Measurements from ENCODE around the gene MYLK.

Gene MYLK

DNA sequence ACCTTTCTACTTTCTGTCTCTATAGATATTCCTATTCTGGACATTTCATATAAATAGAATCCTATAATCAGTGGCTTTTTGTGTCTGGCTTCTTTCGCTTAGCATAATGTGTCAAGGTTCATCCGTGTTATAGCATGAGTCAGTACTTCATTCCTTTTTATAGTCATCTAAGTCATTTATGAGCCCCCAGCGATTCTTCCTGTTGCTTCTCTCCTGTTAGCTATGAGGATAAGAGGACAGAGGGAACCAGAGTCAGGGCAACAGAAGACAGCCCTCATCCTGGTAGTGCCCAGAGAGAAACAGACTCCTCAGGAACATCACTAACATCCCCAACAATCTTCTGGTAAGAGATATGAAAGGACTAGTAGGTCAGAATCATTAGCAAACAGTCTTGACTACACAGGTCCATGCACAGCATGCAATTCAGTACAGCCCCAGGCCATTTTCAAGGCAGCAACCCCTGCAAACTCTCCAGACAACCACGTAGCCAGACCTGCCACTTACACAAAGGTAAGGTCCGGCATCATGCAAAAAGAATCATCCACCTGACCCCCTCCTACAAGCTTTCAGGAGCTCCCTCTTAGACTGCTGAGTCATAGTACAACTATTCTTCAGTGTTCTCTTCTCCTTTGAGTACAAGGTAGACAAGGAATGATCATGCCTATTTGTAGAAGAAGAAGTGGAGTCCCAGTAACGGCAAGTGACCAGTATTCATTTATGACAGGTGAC is 91.5 kb downstream of the MYLK start:
- DNase-seq (ENCODE audit: low spot score) = no peak

DNA sequence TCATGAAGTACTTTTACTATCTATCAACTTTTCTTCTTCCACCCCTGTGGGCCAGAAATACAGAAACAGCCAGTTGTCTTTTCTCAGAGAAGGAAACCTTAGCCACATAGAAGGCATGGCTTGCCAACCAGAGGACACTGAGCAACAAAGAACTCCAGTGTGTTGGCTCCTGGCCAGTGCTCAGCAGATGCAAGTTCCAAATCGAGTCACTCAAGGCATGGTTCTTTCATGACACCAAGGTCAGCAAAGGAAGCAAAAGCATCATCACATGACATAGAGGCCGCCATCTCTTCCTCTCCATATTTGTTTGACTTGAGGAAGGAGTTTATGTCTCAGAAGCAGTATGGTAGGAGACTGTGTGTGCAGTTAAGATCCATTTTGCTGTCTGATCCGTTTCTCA is 92.2 kb downstream of the MYLK start:
- no peak for DNase-seq (ENCODE audit: low spot score)

DNA sequence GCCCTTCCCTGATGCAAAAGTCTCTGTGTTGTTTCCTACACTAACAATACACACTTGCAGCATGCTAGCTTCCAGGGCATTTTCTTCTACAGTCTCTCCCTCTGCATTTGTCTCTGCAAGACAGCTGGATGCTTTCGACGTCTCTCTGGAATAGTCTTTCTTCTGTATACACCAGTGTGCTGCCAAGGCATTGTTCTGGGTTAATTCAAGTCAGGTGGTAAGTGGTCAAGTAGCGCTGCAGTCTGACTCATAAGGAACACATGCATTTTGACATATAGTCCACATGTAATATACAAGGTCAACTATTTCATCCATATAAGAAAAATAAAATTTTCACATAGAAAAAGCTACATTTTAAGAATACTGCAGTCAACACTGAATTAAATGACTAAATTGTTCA is 92.7 kb downstream of the MYLK start:
- no peak for DNase-seq (ENCODE audit: low spot score)

DNA sequence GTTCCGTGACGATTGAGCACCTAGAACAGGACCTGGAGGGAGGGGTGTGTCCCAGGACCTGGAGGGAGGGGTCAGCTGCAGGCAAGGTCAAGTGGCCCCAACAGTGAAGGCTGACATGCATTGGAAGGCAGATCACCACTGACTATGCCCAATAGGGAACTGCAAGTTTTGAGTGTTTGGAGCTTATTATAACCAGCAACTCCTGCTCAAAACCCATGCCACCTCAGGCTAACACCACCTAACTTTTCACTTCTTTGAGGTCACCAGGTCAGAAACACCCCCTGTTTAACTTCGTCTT is 93.1 kb downstream of the MYLK start:
- no peak for DNase-seq (ENCODE audit: low spot score)

DNA sequence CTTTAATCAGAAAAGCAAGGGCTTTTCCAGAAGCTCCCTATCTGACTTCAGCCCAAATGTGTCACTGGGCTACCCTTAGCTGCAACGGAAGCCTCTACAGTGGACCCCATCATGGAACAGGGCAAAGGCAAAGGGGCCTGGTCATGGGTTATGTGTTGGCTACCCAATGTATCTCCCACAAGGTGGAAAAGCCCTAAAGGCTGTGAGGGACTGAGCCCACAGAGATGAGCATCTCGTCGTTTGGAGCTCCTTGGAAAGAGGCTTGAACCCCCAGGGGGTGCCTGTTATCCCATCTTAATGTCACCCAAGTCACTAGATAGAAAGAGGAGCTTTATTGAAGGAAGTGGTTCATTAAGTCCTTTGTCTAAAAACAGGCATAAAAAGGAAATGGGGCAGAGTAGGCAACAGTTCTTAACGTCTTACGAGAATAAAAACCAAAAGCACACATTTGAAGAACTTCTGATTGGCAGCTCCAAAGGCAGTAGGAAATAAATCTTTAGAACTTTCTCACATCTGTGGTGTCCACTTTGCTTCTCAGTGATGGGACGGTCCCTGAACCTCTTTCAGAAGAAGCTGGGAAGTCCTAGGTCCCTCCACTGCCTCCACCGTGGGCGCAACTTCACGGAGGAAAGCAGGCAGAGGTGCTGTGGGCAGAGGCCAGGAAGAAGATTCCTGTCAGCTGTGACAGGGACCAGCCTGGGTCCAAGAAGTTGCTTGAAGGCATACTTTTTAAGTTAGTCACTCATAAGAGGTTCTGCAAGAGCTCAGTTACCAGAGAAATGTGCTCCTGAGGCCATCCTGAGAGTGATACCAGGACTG is 93.7 kb downstream of the MYLK start:
- no peak for DNase-seq (ENCODE audit: low spot score)

DNA sequence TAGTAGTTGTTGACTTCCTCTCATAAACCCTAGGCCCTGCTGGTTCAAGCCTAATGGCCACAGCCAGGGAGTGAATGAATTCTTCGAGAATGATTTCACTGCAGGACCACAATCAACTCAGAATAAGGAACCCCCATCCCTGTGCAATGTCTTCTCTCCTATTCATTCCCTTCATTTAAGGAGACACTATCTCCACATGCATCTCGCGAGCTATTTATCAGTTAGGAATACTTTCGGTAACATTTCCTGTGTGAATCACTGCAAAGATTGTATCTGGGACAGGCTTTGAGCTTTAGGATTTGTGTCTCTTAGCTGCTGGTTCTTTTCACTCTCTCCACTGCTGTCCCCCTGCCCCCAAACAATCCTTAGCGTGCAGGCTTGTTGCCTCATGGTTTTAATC is 94.4 kb downstream of the MYLK start:
- DNase-seq (ENCODE audit: low spot score) = no peak

DNA sequence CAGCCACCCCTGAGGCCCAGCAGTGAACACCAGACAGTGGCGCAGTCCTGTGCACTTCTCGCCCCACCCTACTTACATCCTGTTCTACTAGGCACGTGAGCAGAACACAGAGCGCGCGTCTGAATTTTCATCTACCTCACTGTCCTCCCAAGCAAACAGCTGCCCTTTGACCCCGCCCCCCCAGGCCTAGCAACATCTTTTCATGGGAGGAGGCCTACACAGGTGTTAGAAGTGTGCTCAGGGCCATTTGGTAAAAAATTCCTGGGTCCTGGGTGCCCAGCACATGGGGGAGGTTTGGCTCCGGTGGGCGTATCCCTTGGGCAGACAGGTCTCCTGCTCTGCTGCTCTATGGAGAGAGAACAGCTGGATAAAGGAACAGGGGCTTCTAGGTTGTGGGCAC is 95.0 kb downstream of the MYLK start:
- DNase-seq (ENCODE audit: low spot score) = no peak

DNA sequence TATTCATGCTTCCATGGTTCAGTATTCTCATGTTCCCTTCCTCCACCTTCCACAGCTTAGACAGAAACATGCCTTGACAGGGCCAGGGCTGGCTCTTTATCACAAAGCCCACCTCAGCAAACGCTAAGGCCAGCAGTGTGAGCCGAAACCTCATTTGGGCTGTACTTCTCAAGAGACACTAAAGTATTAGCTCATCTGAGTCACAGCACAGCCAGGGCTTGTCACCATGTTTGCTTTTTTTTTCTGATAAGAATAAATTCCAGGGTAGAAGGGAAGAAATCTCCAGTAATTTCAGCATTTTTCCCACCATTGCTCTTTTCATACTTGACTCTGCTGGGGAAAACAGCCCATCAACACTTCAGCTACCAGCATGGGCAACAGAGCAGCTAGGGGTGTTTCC is 95.4 kb downstream of the MYLK start:
- no peak for DNase-seq (ENCODE audit: low spot score)

DNA sequence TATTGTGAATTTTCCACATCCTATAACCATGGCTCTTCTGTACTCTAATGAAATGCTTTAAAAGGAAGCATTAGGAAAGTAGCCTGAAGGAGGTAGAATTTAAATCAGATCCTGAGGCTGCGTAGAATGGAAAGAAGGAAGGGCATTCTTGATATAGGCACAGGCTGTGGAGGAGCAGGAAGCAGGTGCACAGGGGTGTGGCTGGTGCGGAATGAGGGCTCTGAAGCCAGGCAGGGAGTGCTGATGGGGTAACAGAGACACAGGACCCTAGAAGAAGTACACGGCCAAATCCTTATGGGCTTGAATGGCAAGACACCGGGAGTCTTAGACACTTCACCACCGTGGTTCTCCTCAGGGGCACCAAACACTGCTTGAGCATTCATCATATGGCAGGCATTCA is 97.0 kb downstream of the MYLK start:
- no peak for DNase-seq (ENCODE audit: low spot score)

DNA sequence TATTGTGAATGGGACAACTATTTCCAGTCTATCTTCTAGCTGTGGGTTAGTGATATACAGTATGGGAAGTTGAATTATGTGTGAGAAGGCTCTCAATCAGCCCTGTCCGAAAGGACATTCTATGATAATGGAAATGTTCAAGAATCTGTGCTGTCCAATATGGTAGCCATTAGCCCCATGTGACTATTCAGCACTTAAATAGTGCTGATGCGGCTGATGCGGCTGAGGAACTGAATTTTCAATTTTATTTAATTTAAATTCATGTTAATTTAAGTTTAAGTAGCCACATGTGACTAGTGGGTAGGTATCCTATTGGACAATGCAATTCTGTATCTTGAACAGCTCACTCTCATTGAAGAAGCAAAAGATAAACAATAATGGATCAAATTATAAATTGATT is 98.5 kb downstream of the MYLK start:
- no peak for DNase-seq (ENCODE audit: low spot score)

DNA sequence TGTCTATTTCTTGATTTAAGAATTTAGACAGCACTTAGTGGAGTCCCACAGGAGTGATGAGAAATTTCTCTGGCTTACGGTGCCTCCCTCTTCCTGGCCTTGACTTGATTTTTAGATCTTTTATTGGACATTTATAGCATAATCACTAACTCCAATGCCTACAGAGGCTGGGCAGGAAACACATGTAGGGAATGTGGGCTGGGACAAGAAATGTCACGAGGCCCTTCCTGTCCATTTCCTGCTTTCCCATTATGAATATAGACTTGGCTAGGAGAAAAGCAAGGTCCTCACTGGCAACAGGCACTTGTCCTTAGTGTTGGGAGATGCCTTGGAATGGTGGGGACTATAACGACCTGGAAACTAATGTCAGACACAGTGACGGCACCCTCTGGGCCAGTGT is 100.3 kb downstream of the MYLK start:
- DNase-seq (ENCODE audit: low spot score) = no peak

DNA sequence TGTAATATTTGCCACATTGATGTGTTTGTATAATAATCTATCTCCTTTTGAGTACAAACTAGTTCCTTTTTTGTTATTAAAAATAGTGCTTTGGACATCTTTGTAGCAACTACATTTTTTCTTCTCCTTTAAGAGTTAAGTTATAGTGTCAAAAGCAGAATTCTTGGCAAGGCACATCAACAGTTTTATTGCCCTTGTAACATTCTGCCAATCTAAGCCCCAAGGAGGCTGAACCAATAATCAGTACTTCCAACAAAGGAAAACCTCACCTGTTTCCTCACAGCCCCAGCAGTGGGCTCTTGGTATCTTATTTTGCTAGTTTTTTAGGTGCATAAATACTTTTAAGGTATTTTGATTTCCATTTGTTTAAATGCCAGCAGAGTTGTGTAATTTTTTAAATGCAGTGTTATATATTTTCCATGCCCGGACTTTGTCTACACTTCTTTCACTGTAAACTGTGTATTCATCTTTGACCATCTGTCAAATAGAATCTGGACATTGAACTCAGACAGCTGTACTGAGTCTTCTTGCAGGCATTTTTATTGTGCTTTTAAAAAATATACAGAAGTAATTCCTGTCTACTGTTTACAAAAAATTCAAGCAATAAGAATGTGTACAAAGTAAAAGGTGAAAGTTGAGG is 101.0 kb downstream of the MYLK start:
- DNase-seq (ENCODE audit: low spot score) = no peak

DNA sequence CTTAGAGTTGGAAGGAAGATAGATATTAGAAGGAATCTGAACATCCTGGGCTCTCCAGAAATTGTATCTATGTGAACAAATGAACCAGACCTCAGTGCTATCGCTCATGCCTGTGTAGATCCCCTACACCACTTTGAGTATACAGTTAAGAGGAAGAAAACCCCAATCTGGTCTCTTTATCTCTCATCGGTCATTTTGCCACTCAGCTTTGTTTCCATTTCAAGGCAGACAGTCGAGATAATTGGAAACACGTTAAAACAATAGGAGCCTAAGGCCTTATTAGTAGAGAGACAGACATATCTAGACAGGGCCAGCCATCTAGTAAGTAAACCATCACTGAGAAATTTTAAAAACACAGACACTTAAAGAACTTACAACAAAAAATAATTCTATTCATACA is 101.6 kb downstream of the MYLK start:
- DNase-seq (ENCODE audit: low spot score) = no peak

DNA sequence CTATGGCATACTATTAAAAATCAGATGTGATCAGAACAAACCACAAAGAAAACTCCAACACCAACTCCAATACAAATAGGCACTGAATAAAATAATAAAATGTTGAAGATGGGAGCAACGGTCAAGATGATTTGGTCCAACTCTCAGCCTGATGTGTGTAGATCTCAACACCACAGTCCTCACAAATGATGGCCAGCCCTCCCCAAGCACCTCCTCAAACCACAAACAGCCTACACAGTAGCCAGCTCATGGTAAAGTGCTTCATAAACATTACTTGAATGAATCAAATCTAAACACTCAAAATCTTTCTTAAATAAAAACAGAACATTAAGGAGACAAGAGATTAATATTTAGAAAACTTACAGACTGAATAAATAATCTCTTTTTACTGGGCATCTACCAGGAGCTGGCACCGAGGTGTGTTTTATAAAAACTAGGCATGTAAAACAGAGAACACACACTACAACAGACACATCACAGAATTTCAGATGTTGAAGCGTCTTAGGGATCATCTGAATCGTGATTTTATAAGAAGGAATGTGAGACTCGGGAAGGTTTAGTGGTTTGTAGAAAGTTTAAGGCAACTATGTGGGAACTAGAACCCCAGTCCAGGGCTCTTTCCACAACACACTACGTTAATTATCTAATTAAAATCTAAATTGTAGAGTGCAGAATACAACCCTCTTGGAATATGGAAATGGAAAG is 102.4 kb downstream of the MYLK start:
- DNase-seq (ENCODE audit: low spot score) = no peak

DNA sequence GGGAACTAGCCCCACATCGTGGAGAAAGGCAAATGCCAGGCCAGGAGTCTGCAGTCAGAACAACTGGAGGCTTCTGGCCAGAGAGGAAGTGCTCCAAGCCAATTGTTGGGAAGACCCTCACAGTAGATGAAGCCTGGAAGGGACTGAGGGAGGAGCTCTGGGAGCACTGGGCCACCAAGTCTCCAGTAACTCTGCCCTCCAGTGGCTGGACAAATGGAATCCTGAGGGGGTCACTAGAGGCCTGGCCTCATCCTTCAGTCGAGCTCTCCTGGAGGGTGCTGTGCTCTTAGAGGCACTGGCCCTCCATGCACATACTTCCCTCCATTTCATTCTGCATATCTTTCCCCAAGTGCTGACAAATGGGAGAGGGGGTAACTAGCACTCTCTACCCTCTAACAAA is 103.0 kb downstream of the MYLK start:
- DNase-seq (ENCODE audit: low spot score) = no peak

DNA sequence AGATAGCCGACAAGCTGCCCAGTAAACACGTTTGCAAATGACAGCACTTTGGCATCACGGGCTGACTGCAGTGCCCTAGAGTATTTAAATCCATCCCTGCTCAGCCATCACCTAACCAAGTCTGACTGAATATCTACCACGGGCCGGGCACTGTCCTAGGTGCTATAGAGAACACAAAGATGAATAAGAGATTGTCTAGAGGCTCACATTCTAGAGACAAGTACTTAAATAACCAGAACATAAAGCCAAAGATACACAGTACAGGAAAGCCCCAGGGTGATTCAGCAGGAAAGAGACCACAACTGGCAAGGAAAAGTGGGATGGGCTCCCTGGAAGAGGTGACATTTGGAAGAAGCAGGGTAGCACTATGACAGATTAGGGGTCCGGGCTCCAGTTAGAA is 103.5 kb downstream of the MYLK start:
- DNase-seq (ENCODE audit: low spot score) = no peak

DNA sequence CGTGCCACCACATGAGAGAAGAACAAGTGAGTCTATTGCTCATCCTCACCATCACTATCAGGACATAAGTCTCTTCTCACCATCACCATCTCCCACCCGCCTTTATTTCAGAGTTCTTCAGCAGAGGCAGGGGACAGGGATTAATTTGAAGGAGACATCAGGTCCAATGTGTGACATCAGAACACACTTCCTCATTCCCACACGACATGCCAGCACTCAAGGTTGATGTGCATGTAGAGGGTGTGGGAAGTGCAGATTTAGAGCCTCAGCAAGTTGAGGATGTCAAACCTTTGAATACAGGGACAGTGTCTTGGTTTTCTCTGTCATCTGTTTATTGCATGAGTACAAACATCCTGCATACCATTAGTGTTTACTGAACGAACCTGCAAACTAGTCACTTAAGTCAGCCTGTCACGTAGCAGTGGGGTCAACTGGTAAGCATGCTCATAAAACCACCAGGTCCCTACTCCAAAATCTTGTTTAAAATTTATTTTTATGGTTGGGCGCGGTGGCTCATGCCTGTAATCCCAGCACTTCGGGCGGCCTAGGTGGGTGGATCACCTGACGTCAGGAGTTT is 104.4 kb downstream of the MYLK start:
- DNase-seq (ENCODE audit: low spot score) = no peak

DNA sequence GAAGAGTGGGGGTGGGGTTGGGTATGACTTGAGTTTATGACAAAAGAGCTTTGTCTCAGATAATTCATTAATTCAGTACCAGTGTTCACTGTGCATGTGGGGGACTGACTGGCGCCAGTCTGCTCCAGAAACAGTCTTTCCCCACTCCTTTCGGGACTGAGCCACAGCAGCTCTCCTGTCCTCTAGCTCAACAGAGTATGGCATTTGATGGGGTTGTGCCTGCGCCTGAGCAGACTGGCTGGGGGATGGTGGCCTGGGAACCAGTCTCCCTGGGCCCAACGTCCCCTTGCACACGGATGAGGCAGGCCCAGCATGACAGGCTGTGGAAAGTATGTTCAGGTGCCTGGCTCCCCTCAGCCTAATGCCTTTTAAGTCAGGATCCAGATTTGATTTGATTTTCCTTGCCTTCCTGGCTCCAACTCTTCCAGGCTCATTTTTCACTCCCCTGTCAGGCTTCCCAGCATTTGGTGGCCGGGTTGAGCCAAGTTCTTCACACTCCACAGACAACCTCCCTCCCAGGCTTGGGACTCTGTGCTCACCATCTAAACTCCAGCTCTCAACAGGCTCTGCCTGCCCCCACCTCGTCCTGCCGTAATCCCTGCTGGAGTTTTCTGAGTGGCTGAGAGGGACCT is 105.0 kb downstream of the MYLK start:
- no peak for DNase-seq (ENCODE audit: low spot score)

DNA sequence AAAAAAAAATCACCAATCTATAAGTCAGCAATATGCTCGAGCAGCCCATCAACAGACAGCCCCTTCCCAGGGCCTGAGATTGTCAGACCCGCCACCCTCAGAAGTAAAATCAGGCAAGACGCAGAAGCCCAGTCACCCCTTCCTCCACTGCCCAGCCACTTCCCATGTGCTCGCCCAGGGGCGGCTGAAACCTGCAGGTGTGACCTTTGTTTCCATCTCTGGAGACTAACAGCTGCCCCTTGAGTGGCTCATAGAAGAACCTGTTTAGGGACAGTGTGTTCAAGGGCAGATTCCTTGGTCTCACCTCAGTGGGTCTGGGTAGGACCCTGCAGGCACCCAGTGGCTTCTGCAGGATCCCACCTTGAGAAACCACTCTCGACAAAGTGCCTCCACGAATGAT is 105.6 kb downstream of the MYLK start:
- no peak for DNase-seq (ENCODE audit: low spot score)

DNA sequence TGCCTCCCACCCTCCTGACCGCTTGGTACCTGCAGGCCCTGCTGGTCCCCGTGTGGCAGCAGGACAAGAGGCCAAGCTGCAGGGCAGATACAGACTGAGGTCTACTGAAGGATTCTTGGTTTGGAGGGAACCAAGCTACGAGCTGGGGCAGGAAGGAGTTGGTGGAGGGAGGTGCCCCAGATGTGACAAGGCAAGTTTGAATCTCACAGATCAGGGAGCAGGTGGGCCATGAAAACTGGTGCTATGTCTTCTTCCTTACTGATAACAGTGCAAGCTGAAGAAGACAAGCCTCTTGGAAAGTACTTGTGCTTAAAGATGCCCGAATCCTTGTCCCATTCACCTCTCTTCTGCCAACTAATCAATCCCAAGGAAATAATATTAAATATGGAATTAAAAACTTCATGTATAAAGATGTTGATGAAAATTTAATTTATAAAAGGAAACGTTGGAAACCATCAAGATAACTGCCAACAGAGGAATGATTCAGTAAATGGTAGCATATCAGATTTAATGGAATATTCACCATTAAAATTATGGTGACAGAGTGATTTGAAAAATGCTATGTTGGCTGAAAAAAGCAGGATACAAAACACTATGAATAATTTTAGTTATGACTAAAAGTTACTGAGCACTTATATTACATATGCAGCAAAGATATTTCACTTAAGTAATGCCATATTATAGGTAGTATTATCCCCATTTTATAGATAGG is 107.9 kb downstream of the MYLK start:
- no peak for DNase-seq (ENCODE audit: low spot score)

DNA sequence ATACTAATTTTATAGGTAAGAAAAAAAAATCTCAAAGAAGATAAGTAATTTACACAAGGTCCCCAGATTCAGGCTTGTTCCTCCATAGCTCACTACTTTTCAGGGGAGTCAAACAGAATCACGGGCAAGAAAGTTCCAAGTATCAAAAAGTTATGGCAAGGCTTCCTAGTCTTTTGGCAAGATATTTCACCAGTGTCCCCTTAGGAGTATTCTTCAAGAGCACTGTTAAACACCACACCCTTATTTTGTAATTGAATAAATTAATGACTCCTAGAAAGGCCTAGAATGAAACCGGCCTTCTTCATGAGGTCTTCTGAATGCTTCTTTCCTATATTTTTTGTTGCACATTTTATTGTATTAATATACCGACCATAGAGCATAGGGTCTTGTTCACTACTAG is 109.7 kb downstream of the MYLK start:
- no peak for DNase-seq (ENCODE audit: low spot score)

All from D341Med (cell line).